Motor neuron (in vitro differentiated cells): Measurements from ENCODE around the gene TRAF7. TPM values are rescaled to one million over a fixed set of nuclear protein-coding genes. Genes with fewer than 3 reads are reported as not detected.
A peak's percentile ranks its signal among the peaks of the same experiment; 100 is the strongest.

Experiments
- ATAC-seq, 8 experiments: fragments of 200-7000 bp; cut with Tn5 transposase; replicated peaks in 6 of 8; 2 replicates each; pipeline ENCODE4 v1.8.0; 2021; ENCODE audit warnings: mild to moderate bottlenecking in 8 of 8, moderate library complexity in 8 of 8
- H3K27ac ChIP-seq, 2 donors: fragments of 250-450 bp; sonication (Bioruptor Pico); 2 replicates each; pipeline ENCODE4 v1.9.0; 2021; ENCODE audit warnings: antibody characterized with exemption in 2 of 2, mild to moderate bottlenecking in 2 of 2, moderate library complexity in 1 of 2
- H3K4me1 ChIP-seq, 2 donors: fragments of 250-450 bp; sonication (Bioruptor Pico); replicated peaks in 1 of 2; 2 replicates each; pipeline ENCODE4 v1.6.1; 2021; ENCODE audit warnings: antibody characterized with exemption in 2 of 2, mild to moderate bottlenecking in 2 of 2, moderate library complexity in 1 of 2
- H3K4me3 ChIP-seq, 5 donors: fragments of 250-450 bp; sonication (Bioruptor Pico); 2 replicates each; pipeline ENCODE4 v1.9.0; 2021; ENCODE audit warnings: antibody characterized with exemption in 5 of 5, mild to moderate bottlenecking in 5 of 5, moderate library complexity in 4 of 5
- WGBS, 10 experiments: fragments of 450-650 bp; shearing (Covaris generic); methylation state at CpG; one replicate each; pipeline ENCODE4 v1.0.0; 2022; 5-methylcytosine and 5-hydroxymethylcytosine counted together
- in situ Hi-C, 9 experiments: fragments of 400-800 bp; cut with MboI; loops; one replicate each; pipeline ENCODE4 v1.15.0; 2021; ENCODE audit warnings: low sequenced_read_pairs in 9 of 9, low pct_unique_long_range_greater_than_20kb in 2 of 9; ENCODE audit not compliant: unreplicated experiment in 9 of 9
- total RNA-seq, 8 experiments: library from RNA; unstranded; fragments of 300-600 nt; gene quantifications; 2 replicates each; pipeline versions ENCODE4 v1.2.3 to v1.2.4, GENCODE V29; 2022

Gene TRAF7
- total RNA-seq, 8 experiments from 2014 or later: 20.7 to 82.2 (median 33.3) TPM

GRCh38 chr16:2223942-2224486 is 68.4 kb downstream of the TRAF7 start:
- H3K27ac ChIP-seq: peak overlapping the region; percentile 80 to 91
- peaks cover 10 to 11% of the 10 kb centered on the region in 2 donors for H3K4me1 ChIP-seq
- H3K4me3 ChIP-seq: peak overlapping the region; percentile 70 to 92 (median 77)
- ATAC-seq: peak in 3 of 8 experiments; percentile 23 to 45 (median 36)
- in situ Hi-C loops: no loop called here
- WGBS, 10 experiments: 0 to 31% (median 13%) methylated on average over 2 to 6 of the region's 22 CpGs; no CpG with 5 or more reads in 6 of the 10 experiments

DNA sequence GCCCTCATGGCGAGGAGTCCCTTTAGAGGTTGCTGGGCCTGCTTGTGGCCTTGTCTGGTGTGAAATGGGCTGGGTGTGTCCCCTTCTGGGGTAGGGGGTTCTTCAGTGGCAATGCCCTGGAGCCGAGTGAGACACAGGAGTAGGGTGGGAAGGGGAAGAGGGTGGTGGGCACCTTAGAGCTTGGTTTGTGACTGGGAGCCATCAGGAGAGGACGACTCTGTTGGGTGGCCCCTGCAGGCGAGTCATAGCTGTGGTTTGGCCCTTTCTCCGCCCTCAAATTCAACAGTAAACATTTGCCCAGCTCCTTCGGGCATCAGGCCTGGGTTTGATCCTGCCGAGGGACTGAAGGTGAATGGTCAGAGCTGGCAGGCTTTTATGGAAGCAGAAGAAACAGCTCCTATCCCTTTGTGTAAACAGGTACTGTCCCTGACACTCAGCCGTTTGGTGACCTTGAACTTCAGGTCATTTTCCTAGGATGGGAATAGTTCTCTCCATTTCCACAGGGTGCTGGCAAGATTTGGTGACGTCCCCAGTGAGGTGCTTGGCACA is 70.7 kb downstream of the TRAF7 start:
- Histone ChIP-seq H3K4me1 (peaks cover 10 to 11% of the 10 kb centered on the region in 2 donors), H3K27ac (no peak overlapping the region), H3K4me3 (no peak overlapping the region)
- WGBS, 10 experiments: 76 to 96% (median 85%) methylated on average over 1 to 4 of the region's 9 CpGs; no CpG with 5 or more reads in 4 of the 10 experiments
- in situ Hi-C loops: no loop called here
- no peak for ATAC-seq

- Histone ChIP-seq H3K4me3 (no peak overlapping the region), H3K4me1 (peaks cover 10 to 11% of the 10 kb centered on the region in 2 donors), H3K27ac (no peak overlapping the region)
- no peak for ATAC-seq
- in situ Hi-C loops: no loop called here
- 81 to 100% (median 93%) methylated on average over 1 to 5 of the region's 6 CpGs; no CpG with 5 or more reads in 5 of the 10 experiments for WGBS, 10 experiments
Measured at GRCh38 chr16:2226918-2227317, 71.3 kb downstream of the TRAF7 start.

Other genes with a start within 250 kb of the TRAF7 start
- 1 to 10 TPM in 1 of 8 experiments, under 1 TPM in 1, not detected in 6; 0.25 to 1.1 TPM for gene HS3ST6, start 237.4 kb upstream of the TRAF7 start, total RNA-seq
- 10 to 100 TPM in 2 of 8 experiments, 1 to 10 TPM in 6; 2.8 to 18.1 (median 6.3) TPM for gene MSRB1, start 212.6 kb upstream of the TRAF7 start, total RNA-seq
- gene RPL3L, start 201.1 kb upstream of the TRAF7 start, total RNA-seq: 1 to 10 TPM in 1 of 8 experiments, under 1 TPM in 6, not detected in 1; 0.08 to 1.4 (median 0.22) TPM
- gene NDUFB10, start 196.2 kb upstream of the TRAF7 start, total RNA-seq: 100 to 1,000 TPM; 153 to 255 (median 183) TPM
- gene RPS2, start 191.0 kb upstream of the TRAF7 start, total RNA-seq: 1,000 to 10,000 TPM; 1,718 to 3,761 (median 2,257) TPM
- gene RNF151, start 188.9 kb upstream of the TRAF7 start, total RNA-seq: under 1 TPM in 1 of 8 experiments, not detected in 7; 0.16 TPM
- 10 to 100 TPM; 18.4 to 55.5 (median 31.7) TPM for gene TBL3, start 183.7 kb upstream of the TRAF7 start, total RNA-seq
- gene NOXO1, start 174.3 kb upstream of the TRAF7 start, total RNA-seq: under 1 TPM in 4 of 8 experiments, not detected in 4; 0.21 to 0.73 (median 0.26) TPM
- gene GFER, start 171.6 kb upstream of the TRAF7 start, total RNA-seq: 10 to 100 TPM; 14.4 to 37.3 (median 25.2) TPM
- gene SYNGR3, start 165.8 kb upstream of the TRAF7 start, total RNA-seq: 10 to 100 TPM in 5 of 8 experiments, 1 to 10 TPM in 2, under 1 TPM in 1; 0.36 to 54.5 (median 18.2) TPM
- 10 to 100 TPM; 17.6 to 49.1 (median 27.6) TPM for gene ZNF598, start 146.0 kb upstream of the TRAF7 start, total RNA-seq
- gene NPW, start 136.0 kb upstream of the TRAF7 start, total RNA-seq: 1 to 10 TPM in 2 of 8 experiments, under 1 TPM in 3, not detected in 3; 0.27 to 1.7 (median 0.92) TPM
- 10 to 100 TPM in 4 of 8 experiments, 1 to 10 TPM in 4; 1.2 to 27.4 (median 7.8) TPM for gene NHERF2, start 128.9 kb upstream of the TRAF7 start, total RNA-seq
- 10 to 100 TPM; 13.0 to 28.3 (median 18.8) TPM for gene NTHL1, start 107.9 kb upstream of the TRAF7 start, total RNA-seq
- 100 to 1,000 TPM in 1 of 8 experiments, 10 to 100 TPM in 7; 28.1 to 102 (median 53.2) TPM for gene TSC2, start 107.8 kb upstream of the TRAF7 start, total RNA-seq
- gene PKD1, start 19.9 kb upstream of the TRAF7 start, total RNA-seq: 100 to 1,000 TPM in 1 of 8 experiments, 10 to 100 TPM in 7; 27.9 to 123 (median 58.3) TPM
- gene RAB26, start 7.2 kb upstream of the TRAF7 start, total RNA-seq: 10 to 100 TPM in 2 of 8 experiments, 1 to 10 TPM in 6; 3.3 to 22.2 (median 5.2) TPM
- gene CASKIN1, start 40.8 kb downstream of the TRAF7 start, total RNA-seq: 10 to 100 TPM in 1 of 8 experiments, 1 to 10 TPM in 6, under 1 TPM in 1; 0.61 to 12.2 (median 6.0) TPM
- 10 to 100 TPM; 25.9 to 59.8 (median 38.7) TPM for gene MLST8, start 49.7 kb downstream of the TRAF7 start, total RNA-seq
- 10 to 100 TPM in 2 of 8 experiments, 1 to 10 TPM in 6; 1.1 to 15.1 (median 8.4) TPM for gene BRICD5, start 55.1 kb downstream of the TRAF7 start, total RNA-seq
- gene PGP, start 59.1 kb downstream of the TRAF7 start, total RNA-seq: 10 to 100 TPM in 4 of 8 experiments, 1 to 10 TPM in 4; 6.5 to 14.9 (median 9.9) TPM
- 10 to 100 TPM; 15.4 to 32.4 (median 23.1) TPM for gene E4F1, start 67.8 kb downstream of the TRAF7 start, total RNA-seq
- 1 to 10 TPM in 6 of 8 experiments, under 1 TPM in 2; 0.61 to 3.0 (median 1.2) TPM for gene DNASE1L2, start 80.7 kb downstream of the TRAF7 start, total RNA-seq
- 10 to 100 TPM; 26.6 to 56.4 (median 32.6) TPM for gene ECI1, start 95.8 kb downstream of the TRAF7 start, total RNA-seq
- 100 to 1,000 TPM; 108 to 257 (median 163) TPM for gene RNPS1, start 112.3 kb downstream of the TRAF7 start, total RNA-seq
- gene ABCA3, start 184.9 kb downstream of the TRAF7 start, total RNA-seq: 10 to 100 TPM in 6 of 8 experiments, 1 to 10 TPM in 2; 2.1 to 41.4 (median 23.3) TPM